Fibroblast of mammary gland (primary cell): ENCODE data around the gene KCND1.

Source experiments
- DNase-seq: peaks from one replicate; pipeline ENCODE4 v3.0.0-alpha.2; 2010; ENCODE audit warnings: low read depth
- H3K4me3 ChIP-seq: 2 replicates; pipeline ENCODE4 v1.5.1; 2011; ENCODE audit warnings: low read depth, mild to moderate bottlenecking, low read length, moderate library complexity; ENCODE audit not compliant: control insufficient read depth
- CTCF ChIP-seq: conservative IDR thresholded peaks from 2 replicates; pipeline ENCODE4 v1.5.1; 2011; ENCODE audit warnings: low read depth, low read length, inconsistent platforms; ENCODE audit not compliant: control insufficient read depth, insufficient read depth

KCND1 gene

GRCh38 chrX:48971249-48972219 lies at the start of gene KCND1:
KCND1 (minus strand) TSS chrX:48971844; CDS start chrX:48970271, 1,573 bp downstream.
- no peak for TF ChIP-seq CTCF
- DNase-seq, result peak; percentile 53
- peak within 1 kb of the TSS; percentile 38 for H3K4me3 ChIP-seq

GRCh38 chrX:49019599-49020249 lies 48.1 kb upstream of the KCND1 start:
- no peak for TF ChIP-seq CTCF
- no peak for DNase-seq
- H3K4me3 ChIP-seq, result no peak overlapping the region

- no peak for TF ChIP-seq CTCF
- no peak overlapping the region for H3K4me3 ChIP-seq
- no peak for DNase-seq
These were observed 47.4 kb upstream of the KCND1 start for GRCh38 chrX:49019050-49019449.

- TF ChIP-seq CTCF, result no peak
- no peak for DNase-seq
These were observed 32.1 kb upstream of the KCND1 start for GRCh38 chrX:49003696-49004095.

GRCh38 chrX:49002091-49002935 lies 30.7 kb upstream of the KCND1 start, which contains the start of gene GRIPAP1:
GRIPAP1 (minus strand) TSS chrX:49002264; CDS start chrX:49002229, 35 bp downstream.
- TF ChIP-seq CTCF, result no peak
- DNase-seq, result peak; percentile 90
- H3K4me3 ChIP-seq, result peak within 1 kb of the TSS; percentile 81

More at GRCh38 chrX:49003696-49004095, 32.1 kb upstream of the KCND1 start:
- no peak overlapping the region for H3K4me3 ChIP-seq

GRCh38 chrX:49001521-49002090 lies 30.0 kb upstream of the KCND1 start:
- H3K4me3 ChIP-seq, result peak overlapping the region; percentile 81
- TF ChIP-seq CTCF, result no peak
- DNase-seq, result peak; percentile 58
